ENCODE measurements around the gene THADA. TPM values are rescaled to one million over a fixed set of nuclear protein-coding genes. Genes with fewer than 3 reads are reported as not detected.
"Not testable (repeated sequence)": the region's sequence is repeated elsewhere in the genome, so short reads cannot be mapped to it uniquely, and the experiment has no call there.

Gene THADA
- total and polyA plus RNA-seq, 10 donors: 14.2 to 51.3 (median 40.0) TPM

DNA sequence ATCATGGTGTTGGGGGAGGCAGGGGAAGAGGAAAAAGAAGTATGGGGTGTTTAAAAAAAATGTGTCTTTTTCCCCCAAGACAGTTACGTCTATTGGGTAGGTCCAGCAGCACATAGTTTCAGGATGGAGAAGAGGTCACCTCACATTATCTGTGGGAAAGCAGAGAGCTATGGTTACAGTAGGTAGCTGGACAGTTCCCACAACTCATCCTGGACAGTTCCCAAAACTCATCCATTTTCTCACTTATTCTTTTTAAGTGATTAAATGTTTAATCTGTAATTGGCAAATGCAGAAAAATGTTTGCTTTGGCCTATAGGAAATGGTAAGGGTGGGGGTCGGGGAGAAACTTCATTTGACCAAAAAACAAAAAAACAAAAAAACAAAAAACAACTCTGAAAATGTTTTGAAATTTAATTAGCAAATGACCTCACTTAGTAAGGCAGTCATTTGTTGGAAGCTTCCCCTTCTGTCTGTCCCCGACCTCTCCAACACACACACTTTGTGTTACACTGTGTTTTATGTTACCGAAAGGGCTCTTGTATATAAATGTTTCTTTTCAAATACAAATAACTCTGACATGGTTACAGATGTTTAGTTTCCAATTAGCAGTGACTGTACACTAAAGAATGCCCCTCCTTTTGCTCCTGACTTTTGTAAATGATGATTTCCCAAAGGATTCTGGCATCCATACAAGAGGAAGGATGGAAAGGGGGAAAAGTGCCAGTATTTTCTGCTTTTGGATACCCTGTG, 196.1 kb downstream of the THADA start:
- Histone ChIP-seq H3K4me1 (peaks cover 4 to 28% (median 11%) of the 10 kb centered on the region in 6 donors), H3K27me3 (replicated peaks in 1 of 7) (no peaks in the 10 kb centered on the region), H3K36me3 (peaks cover 0 to 41% (median 10%) of the 10 kb centered on the region in 6 donors), H3K9me3 (no peaks in the 10 kb centered on the region), H3K4me3 (no peak overlapping the region), H3K27ac (peak overlapping the region in 6 of 8 donors; percentile 30 to 56 (median 44))
- DNase-seq: no peak
- WGBS, 5 donors: 56 to 76% (median 71%) methylated on average over 4 of the region's 4 CpGs
- intact Hi-C loops (cut with DNase I; ENCODE audit: low total_unique reads): no loop called here
- no peak for TF ChIP-seq POLR2AphosphoS5 (IDR thresholded peaks at IDR 0.05)
- TF ChIP-seq, protein P1, sequence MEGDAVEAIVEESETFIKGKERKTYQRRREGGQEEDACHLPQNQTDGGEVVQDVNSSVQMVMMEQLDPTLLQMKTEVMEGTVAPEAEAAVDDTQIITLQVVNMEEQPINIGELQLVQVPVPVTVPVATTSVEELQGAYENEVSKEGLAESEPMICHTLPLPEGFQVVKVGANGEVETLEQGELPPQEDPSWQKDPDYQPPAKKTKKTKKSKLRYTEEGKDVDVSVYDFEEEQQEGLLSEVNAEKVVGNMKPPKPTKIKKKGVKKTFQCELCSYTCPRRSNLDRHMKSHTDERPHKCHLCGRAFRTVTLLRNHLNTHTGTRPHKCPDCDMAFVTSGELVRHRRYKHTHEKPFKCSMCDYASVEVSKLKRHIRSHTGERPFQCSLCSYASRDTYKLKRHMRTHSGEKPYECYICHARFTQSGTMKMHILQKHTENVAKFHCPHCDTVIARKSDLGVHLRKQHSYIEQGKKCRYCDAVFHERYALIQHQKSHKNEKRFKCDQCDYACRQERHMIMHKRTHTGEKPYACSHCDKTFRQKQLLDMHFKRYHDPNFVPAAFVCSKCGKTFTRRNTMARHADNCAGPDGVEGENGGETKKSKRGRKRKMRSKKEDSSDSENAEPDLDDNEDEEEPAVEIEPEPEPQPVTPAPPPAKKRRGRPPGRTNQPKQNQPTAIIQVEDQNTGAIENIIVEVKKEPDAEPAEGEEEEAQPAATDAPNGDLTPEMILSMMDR (IDR thresholded peaks at IDR 0.05 in 8 of 11, conservative IDR thresholded peaks at IDR 0.05 in 3 of 11): no peak
- no peak for TF ChIP-seq POLR2A (IDR thresholded peaks at IDR 0.05)

DNA sequence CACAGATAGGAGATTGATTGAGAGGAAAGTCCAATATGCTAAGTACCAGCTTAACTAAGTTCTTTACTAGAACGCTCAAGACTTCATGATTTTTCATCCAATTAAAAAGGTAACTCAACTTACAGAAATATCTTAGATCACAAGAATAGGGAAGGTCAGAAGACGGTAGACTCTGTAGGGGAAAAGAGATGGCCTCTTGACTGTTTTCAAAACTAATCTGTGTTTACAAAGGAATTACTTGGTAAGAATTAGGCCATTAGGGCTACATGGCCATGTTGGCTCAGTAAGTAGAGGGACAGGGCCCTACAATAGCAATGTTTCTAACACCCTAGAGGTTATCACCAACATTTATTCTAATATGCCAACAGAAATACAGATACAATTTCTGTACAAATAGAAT, 196.7 kb downstream of the THADA start:
- DNase-seq: no peak
- peaks cover 0 to 44% (median 10%) of the 10 kb centered on the region in 6 donors for H3K36me3 ChIP-seq
- WGBS, 5 donors: 83 to 93% (median 87%) methylated on average over 2 of the region's 2 CpGs
- H3K9me3 ChIP-seq: no peaks in the 10 kb centered on the region
- TF ChIP-seq, protein P1 (IDR thresholded peaks at IDR 0.05 in 8 of 11, conservative IDR thresholded peaks at IDR 0.05 in 3 of 11): no peak
- TF ChIP-seq POLR2A (IDR thresholded peaks at IDR 0.05): no peak
- no peak for TF ChIP-seq POLR2AphosphoS5 (IDR thresholded peaks at IDR 0.05)
- no peaks in the 10 kb centered on the region for H3K27me3 ChIP-seq (replicated peaks in 1 of 7)
- H3K4me1 ChIP-seq: peaks cover 4 to 28% (median 11%) of the 10 kb centered on the region in 6 donors
- peak overlapping the region in 6 of 8 donors; percentile 30 to 56 (median 44) for H3K27ac ChIP-seq
- intact Hi-C loops (cut with DNase I; ENCODE audit: low total_unique reads): no loop called here
- no peak overlapping the region for H3K4me3 ChIP-seq

DNA sequence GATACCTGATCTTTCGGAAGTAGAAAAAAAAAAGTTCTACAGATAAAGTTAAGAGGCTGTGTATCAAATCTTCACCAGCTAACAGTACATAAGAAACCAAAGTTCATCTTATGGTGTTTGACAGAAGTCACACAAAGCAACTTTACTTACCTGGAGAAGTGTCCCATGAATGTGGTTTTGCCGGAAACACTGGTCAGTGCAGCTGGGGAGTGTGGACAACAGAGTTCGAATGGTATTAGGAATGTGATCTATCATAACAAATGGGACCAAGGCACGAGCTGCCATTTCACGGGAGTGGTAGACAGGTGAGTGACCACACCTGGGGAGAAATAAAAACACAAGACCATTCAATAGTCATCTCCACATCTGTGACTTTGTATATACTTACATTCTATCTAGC, 198.0 kb downstream of the THADA start:
- no peak for DNase-seq
- Histone ChIP-seq H3K4me1 (peaks cover 2 to 21% (median 8%) of the 10 kb centered on the region in 6 donors), H3K4me3 (no peak overlapping the region), H3K9me3 (no peaks in the 10 kb centered on the region), H3K27me3 (replicated peaks in 1 of 7) (no peaks in the 10 kb centered on the region), H3K27ac (peak overlapping the region in 4 of 8 donors; percentile 11 to 45 (median 30)), H3K36me3 (peaks cover 0 to 53% (median 10%) of the 10 kb centered on the region in 6 donors)
- TF ChIP-seq POLR2AphosphoS5 (IDR thresholded peaks at IDR 0.05) (no peak), POLR2A (IDR thresholded peaks at IDR 0.05) (no peak)
- TF ChIP-seq, protein P1 (IDR thresholded peaks at IDR 0.05 in 8 of 11, conservative IDR thresholded peaks at IDR 0.05 in 3 of 11): no peak
- WGBS, 5 donors: 94 to 97% (median 96%) methylated on average over 5 of the region's 5 CpGs
- intact Hi-C loops (cut with DNase I; ENCODE audit: low total_unique reads): no loop called here

DNA sequence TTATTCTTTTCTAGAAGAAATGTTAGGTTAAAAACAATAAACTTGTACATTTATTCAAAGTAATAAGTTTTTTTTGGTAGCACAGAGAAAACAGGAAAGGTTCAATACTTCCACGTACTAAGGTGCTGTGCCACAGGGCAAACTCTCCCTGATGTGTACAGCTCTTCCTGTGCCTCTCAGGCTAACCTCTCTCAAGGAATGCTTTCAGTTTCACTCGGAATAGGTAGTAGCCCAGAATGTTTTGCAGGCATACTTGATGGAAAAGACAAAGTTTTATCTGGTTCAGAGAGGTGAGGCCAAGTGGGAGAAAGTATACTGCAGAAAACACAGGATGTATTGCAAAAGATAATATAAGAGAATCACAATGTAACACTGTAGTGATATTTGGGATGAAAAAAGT, 198.4 kb downstream of the THADA start:
- TF ChIP-seq POLR2A (IDR thresholded peaks at IDR 0.05) (no peak), POLR2AphosphoS5 (IDR thresholded peaks at IDR 0.05) (no peak)
- TF ChIP-seq, protein P1 (IDR thresholded peaks at IDR 0.05 in 8 of 11, conservative IDR thresholded peaks at IDR 0.05 in 3 of 11): no peak
- no peaks in the 10 kb centered on the region for H3K27me3 ChIP-seq (replicated peaks in 1 of 7)
- peak overlapping the region in 5 of 8 donors; percentile 11 to 51 (median 26) for H3K27ac ChIP-seq
- no peak overlapping the region for H3K4me3 ChIP-seq
- H3K9me3 ChIP-seq: no peaks in the 10 kb centered on the region
- DNase-seq: no peak
- peaks cover 0 to 57% (median 10%) of the 10 kb centered on the region in 6 donors for H3K36me3 ChIP-seq
- intact Hi-C loops (cut with DNase I; ENCODE audit: low total_unique reads): no loop called here
- 60 to 71% (median 65%) methylated on average over 2 of the region's 2 CpGs for WGBS, 5 donors
- peaks cover 0 to 19% (median 4%) of the 10 kb centered on the region in 6 donors for H3K4me1 ChIP-seq

DNA sequence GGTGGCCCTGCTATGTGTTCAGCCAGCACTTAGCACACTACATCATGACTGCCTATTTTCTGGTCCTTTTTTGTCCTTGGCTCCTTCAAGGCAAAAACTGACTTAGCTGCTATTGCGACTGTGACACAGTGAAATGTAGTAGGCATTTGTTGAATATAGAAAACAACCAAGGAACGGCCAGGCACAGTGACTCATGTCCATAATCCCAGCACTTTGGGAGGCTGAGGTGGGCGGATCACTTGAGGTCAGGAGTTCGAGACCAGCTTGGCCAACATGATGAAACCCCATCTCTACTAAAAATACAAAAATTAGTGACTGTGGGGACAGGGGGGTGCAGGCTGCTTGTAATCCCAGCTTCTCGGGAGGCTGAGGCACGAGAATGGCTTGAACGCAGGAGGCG, 199.5 kb downstream of the THADA start:
- H3K27ac ChIP-seq; intact Hi-C loops (cut with DNase I; ENCODE audit: low total_unique reads): not testable (repeated sequence)

More for the DNA sequence above, 199.5 kb downstream of the THADA start:
- H3K27me3 ChIP-seq (replicated peaks in 1 of 7); H3K4me3 ChIP-seq; H3K9me3 ChIP-seq; DNase-seq: not testable (repeated sequence)
- Histone ChIP-seq H3K36me3 (peaks cover 0 to 59% (median 10%) of the 10 kb centered on the region in 6 donors), H3K4me1 (peaks cover 0 to 16% (median 4%) of the 10 kb centered on the region in 6 donors)
- WGBS, 5 donors: 94 to 98% (median 96%) methylated on average over 8 of the region's 8 CpGs
